Kasumi-1 (cell line): Measurements from ENCODE around the gene PLCB4.
"Not testable (repeated sequence)": the region's sequence is repeated elsewhere in the genome, so short reads cannot be mapped to it uniquely, and the experiment has no call there.

Experiments
- DNase-seq, 2 experiments: peaks; one replicate each; lab custom pipeline; 2025; lab: John Stamatoyannopoulos, UW

The PLCB4 gene

GRCh38 chr20:9068841-9069663 lies at the start of gene PLCB4:
TSS of gene PLCB4 (plus strand) at chr20:9069087. CDS start at chr20:9307815, 238,728 bp downstream.
- DNase-seq = no peak

- no peak for DNase-seq
These were observed 49.1 kb upstream of the PLCB4 start for GRCh38 chr20:9019833-9020232.

GRCh38 chr20:9021216-9021615 lies 47.7 kb upstream of the PLCB4 start:
- DNase-seq = no peak

GRCh38 chr20:9021699-9022098 lies 47.2 kb upstream of the PLCB4 start:
- no peak for DNase-seq

- DNase-seq = no peak
These were observed 46.5 kb upstream of the PLCB4 start for GRCh38 chr20:9022376-9022775.

- no peak for DNase-seq
These were observed 44.3 kb upstream of the PLCB4 start for GRCh38 chr20:9024606-9025005.

- DNase-seq = no peak
These were observed 43.9 kb upstream of the PLCB4 start for GRCh38 chr20:9025011-9025410.

- DNase-seq = no peak
These were observed 43.2 kb upstream of the PLCB4 start for GRCh38 chr20:9025643-9026042.

- no peak for DNase-seq
These were observed 41.3 kb upstream of the PLCB4 start for GRCh38 chr20:9027626-9028025.

GRCh38 chr20:9028419-9028818 lies 40.5 kb upstream of the PLCB4 start:
- DNase-seq = no peak

GRCh38 chr20:9031991-9032390 lies 36.9 kb upstream of the PLCB4 start:
- no peak for DNase-seq

- no peak for DNase-seq
These were observed 36.1 kb upstream of the PLCB4 start for GRCh38 chr20:9032758-9033157.

- DNase-seq = no peak
These were observed 33.8 kb upstream of the PLCB4 start for GRCh38 chr20:9035126-9035525.

- DNase-seq = no peak
These were observed 32.3 kb upstream of the PLCB4 start for GRCh38 chr20:9036593-9036992.

- no peak for DNase-seq
These were observed 29.9 kb upstream of the PLCB4 start for GRCh38 chr20:9038791-9039535.

- DNase-seq = no peak
These were observed 27.9 kb upstream of the PLCB4 start for GRCh38 chr20:9040863-9041524.

- no peak for DNase-seq
These were observed 25.5 kb upstream of the PLCB4 start for GRCh38 chr20:9043364-9043763.

GRCh38 chr20:9047928-9048327 lies 21.0 kb upstream of the PLCB4 start:
- not testable (repeated sequence) for DNase-seq

- DNase-seq = no peak
These were observed 17.4 kb upstream of the PLCB4 start for GRCh38 chr20:9051508-9051907.

- DNase-seq = no peak
These were observed 16.8 kb upstream of the PLCB4 start for GRCh38 chr20:9052136-9052535.

- no peak for DNase-seq
These were observed 15.8 kb upstream of the PLCB4 start for GRCh38 chr20:9053108-9053507.

- DNase-seq = no peak
These were observed 14.7 kb upstream of the PLCB4 start for GRCh38 chr20:9054176-9054575.

- no peak for DNase-seq
These were observed 9.0 kb upstream of the PLCB4 start for GRCh38 chr20:9059931-9060330.
